NT2/D1 (cell line): ENCODE measurements around the gene TPGS1.

Source experiments
- YY1 ChIP-seq: IDR thresholded peaks from 2 replicates; pipeline ENCODE4 v1.6.1; 2011; ENCODE audit not compliant: insufficient read length, insufficient read depth
- ZNF274 ChIP-seq: IDR thresholded peaks from 2 replicates; pipeline ENCODE4 v1.6.1; 2011; ENCODE audit warnings: mild to moderate bottlenecking, low read depth, low read length

- no peak for TF ChIP-seq YY1
- TF ChIP-seq ZNF274: no peak
These were observed 17.7 kb downstream of the TPGS1 start for GRCh38 chr19:525029-525428.
